Mucosa of descending colon (tissue), 3 donors: ENCODE measurements around the gene DACT1. TPM values are rescaled to one million over a fixed set of nuclear protein-coding genes. Genes with fewer than 3 reads are reported as not detected.

ENCODE experiments used
- ATAC-seq: fragments of 200-7000 bp; cut with Tn5 transposase; one replicate; pipeline ENCODE4 v1.9.1; 2020; ENCODE audit warnings: mild to moderate bottlenecking, moderate library complexity
- DNase-seq, 3 donors: peaks; one replicate each; pipeline ENCODE4 v3.0.0-alpha.2; 2020
- H3K36me3 ChIP-seq: fragments of 200-600 bp; one replicate; pipeline ENCODE4 v1.8.0; 2021; ENCODE audit warnings: low read depth, mild to moderate bottlenecking
- H3K4me1 ChIP-seq: fragments of 200-600 bp; one replicate; pipeline ENCODE4 v1.8.0; 2021; ENCODE audit warnings: low read depth, mild to moderate bottlenecking
- H3K4me3 ChIP-seq: fragments of 200-600 bp; one replicate; pipeline ENCODE4 v1.8.0; 2021; ENCODE audit warnings: mild to moderate bottlenecking
- H3K9me3 ChIP-seq: fragments of 200-600 bp; one replicate; pipeline ENCODE4 v1.8.0; 2021; ENCODE audit warnings: mild to moderate bottlenecking
- CTCF ChIP-seq: fragments of 200-600 bp; IDR thresholded peaks from one replicate; pipeline ENCODE4 v1.8.0; 2022; ENCODE audit warnings: antibody characterized with exemption, mild to moderate bottlenecking
- intact Hi-C, 2 donors: fragments of 100-400 bp; cut with DNase I in 1 of 2; cut with micrococcal nuclease in 1 of 2; formaldehyde crosslinking; loops; one replicate each; pipeline versions ENCODE4 v1.11.0 to v1.11.1; 2022; cut with DNase I, micrococcal nuclease
- total RNA-seq, 3 donors: library from RNA; stranded (reverse); fragmentation: NEBNext Ultra II Directional in 2 of 3; extraction: Animal tissue kit (Norgen Biotek cat#: 25700) in 2 of 3; gene quantifications; one replicate each; pipeline versions ENCODE4 v1.2.1 to v1.2.4, GENCODE V29; 2021 to 2023
- donor health status: DM: no; HTN: no; CAD: no; lungs with moderate emphysema.
- donor health status: DM: no; HTN: no; CAD: no.
- donor health status: DM: no; HTN: yes; CAD: no.

The DACT1 gene
- total RNA-seq, 3 donors from 2014 or later: 2.3 to 7.2 (median 3.0) TPM

GRCh38 chr14:58631732-58632131 is 6.0 kb upstream of the DACT1 start:
- Histone ChIP-seq H3K4me3 (no peak overlapping the region), H3K4me1 (peaks cover 1% of the 10 kb centered on the region), H3K9me3 (no peaks in the 10 kb centered on the region), H3K36me3 (no peaks in the 10 kb centered on the region)
- intact Hi-C loops: loop anchor here in 1 of 2 donors (10.0 kb wide), 1 partner anchor 423 kb away; no protein-coding TSS in a partner anchor
- ATAC-seq (no peak), DNase-seq (no peak)
- no peak for TF ChIP-seq CTCF

- no peak for ATAC-seq
- H3K36me3 ChIP-seq: no peaks in the 10 kb centered on the region
- TF ChIP-seq CTCF: no peak
- no peak for DNase-seq
- intact Hi-C loops: loop anchor here in 1 of 2 donors (10.0 kb wide), 1 partner anchor 421 kb away; no protein-coding TSS in a partner anchor
- no peak overlapping the region for H3K4me3 ChIP-seq
- no peaks in the 10 kb centered on the region for H3K9me3 ChIP-seq
- peaks cover 5% of the 10 kb centered on the region for H3K4me1 ChIP-seq
Measured at GRCh38 chr14:58633831-58634230, 3.9 kb upstream of the DACT1 start.

GRCh38 chr14:58634406-58635090 is 3.2 kb upstream of the DACT1 start:
- peaks cover 11% of the 10 kb centered on the region for H3K4me1 ChIP-seq
- ATAC-seq (no peak), DNase-seq (no peak)
- intact Hi-C loops: loop anchor here (5.0 to 10.0 kb wide), 2 partner anchors 193 to 420 kb away; no protein-coding TSS in a partner anchor
- H3K9me3 ChIP-seq: no peaks in the 10 kb centered on the region
- TF ChIP-seq CTCF: no peak
- no peaks in the 10 kb centered on the region for H3K36me3 ChIP-seq
- H3K4me3 ChIP-seq: no peak overlapping the region

GRCh38 chr14:58635091-58635830 is 2.5 kb upstream of the DACT1 start:
- ATAC-seq: no peak
- TF ChIP-seq CTCF: no peak
- intact Hi-C loops: loop anchor here (5.0 to 10.0 kb wide), 2 partner anchors 192 to 420 kb away; no protein-coding TSS in a partner anchor
- Histone ChIP-seq H3K4me3 (no peak overlapping the region), H3K9me3 (no peaks in the 10 kb centered on the region), H3K36me3 (no peaks in the 10 kb centered on the region), H3K4me1 (peaks cover 11% of the 10 kb centered on the region)
- no peak for DNase-seq

GRCh38 chr14:58636129-58636528 is 1.6 kb upstream of the DACT1 start:
- no peak for ATAC-seq
- intact Hi-C loops: loop anchor here (5.0 to 10.0 kb wide), 2 partner anchors 191 to 419 kb away; no protein-coding TSS in a partner anchor
- Histone ChIP-seq H3K4me3 (no peak overlapping the region), H3K4me1 (peaks cover 11% of the 10 kb centered on the region), H3K36me3 (no peaks in the 10 kb centered on the region), H3K9me3 (no peaks in the 10 kb centered on the region)
- TF ChIP-seq CTCF: no peak
- DNase-seq: no peak
